ENCODE data around the gene ZNF239. TPM values are rescaled to one million over a fixed set of nuclear protein-coding genes. Genes with fewer than 3 reads are reported as not detected.

The ZNF239 gene
- total RNA-seq, 1 experiment from 2014 or later = 7.7 TPM

DNA sequence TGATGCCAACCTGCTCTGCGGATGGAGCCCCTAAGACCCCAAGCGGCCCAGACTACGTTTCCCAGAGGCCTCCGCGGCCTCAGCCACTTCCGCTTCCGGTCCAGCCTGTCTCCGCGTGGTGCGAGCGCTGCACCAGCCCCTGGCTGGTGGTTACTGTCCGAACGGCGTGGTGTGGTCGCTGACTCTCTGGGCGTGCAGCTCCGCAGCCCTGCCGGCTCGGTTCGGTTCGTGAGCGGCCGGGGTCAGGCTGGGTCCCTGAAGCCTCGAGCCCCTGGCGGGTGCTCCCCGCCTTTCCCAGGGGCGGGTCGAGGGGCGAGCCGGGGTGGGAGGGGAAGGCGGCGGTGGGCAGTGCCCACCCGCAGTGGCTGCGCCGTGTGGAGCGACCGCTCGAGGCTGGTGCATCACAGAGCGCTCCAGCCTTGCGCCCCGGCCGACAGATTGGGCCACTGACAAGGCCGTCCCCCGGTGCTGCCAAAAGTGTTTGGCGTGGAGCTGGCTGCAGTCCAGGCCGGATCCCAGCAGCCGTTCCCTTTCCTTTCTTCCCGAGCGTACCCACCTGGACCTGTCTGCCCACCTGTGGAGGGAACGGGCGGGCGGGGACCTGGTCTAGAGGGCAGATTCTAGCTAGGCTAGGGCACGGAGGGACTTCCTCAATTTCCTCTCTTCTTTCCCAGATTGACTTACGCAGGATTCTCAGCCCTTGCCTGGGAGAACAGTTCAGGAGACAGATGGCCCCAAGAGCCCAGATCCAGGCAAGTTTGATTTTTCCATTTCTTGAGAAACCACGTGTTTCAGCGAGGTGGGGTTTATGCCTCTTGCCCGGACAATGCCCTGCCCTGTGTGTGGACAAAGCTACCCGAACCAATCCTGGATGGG lies 32.1 kb upstream of the ZNF239 start, which contains the start of gene ZNF485 (continued):
- TF ChIP-seq, protein P1, sequence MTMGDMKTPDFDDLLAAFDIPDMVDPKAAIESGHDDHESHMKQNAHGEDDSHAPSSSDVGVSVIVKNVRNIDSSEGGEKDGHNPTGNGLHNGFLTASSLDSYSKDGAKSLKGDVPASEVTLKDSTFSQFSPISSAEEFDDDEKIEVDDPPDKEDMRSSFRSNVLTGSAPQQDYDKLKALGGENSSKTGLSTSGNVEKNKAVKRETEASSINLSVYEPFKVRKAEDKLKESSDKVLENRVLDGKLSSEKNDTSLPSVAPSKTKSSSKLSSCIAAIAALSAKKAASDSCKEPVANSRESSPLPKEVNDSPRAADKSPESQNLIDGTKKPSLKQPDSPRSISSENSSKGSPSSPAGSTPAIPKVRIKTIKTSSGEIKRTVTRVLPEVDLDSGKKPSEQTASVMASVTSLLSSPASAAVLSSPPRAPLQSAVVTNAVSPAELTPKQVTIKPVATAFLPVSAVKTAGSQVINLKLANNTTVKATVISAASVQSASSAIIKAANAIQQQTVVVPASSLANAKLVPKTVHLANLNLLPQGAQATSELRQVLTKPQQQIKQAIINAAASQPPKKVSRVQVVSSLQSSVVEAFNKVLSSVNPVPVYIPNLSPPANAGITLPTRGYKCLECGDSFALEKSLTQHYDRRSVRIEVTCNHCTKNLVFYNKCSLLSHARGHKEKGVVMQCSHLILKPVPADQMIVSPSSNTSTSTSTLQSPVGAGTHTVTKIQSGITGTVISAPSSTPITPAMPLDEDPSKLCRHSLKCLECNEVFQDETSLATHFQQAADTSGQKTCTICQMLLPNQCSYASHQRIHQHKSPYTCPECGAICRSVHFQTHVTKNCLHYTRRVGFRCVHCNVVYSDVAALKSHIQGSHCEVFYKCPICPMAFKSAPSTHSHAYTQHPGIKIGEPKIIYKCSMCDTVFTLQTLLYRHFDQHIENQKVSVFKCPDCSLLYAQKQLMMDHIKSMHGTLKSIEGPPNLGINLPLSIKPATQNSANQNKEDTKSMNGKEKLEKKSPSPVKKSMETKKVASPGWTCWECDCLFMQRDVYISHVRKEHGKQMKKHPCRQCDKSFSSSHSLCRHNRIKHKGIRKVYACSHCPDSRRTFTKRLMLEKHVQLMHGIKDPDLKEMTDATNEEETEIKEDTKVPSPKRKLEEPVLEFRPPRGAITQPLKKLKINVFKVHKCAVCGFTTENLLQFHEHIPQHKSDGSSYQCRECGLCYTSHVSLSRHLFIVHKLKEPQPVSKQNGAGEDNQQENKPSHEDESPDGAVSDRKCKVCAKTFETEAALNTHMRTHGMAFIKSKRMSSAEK (CRISPR knock-in tag; IDR thresholded peaks at IDR 0.05; ENCODE audit: borderline replicate concordance) = no peak
- TF ChIP-seq, protein P2, sequence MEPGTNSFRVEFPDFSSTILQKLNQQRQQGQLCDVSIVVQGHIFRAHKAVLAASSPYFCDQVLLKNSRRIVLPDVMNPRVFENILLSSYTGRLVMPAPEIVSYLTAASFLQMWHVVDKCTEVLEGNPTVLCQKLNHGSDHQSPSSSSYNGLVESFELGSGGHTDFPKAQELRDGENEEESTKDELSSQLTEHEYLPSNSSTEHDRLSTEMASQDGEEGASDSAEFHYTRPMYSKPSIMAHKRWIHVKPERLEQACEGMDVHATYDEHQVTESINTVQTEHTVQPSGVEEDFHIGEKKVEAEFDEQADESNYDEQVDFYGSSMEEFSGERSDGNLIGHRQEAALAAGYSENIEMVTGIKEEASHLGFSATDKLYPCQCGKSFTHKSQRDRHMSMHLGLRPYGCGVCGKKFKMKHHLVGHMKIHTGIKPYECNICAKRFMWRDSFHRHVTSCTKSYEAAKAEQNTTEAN (CRISPR knock-in tag; IDR thresholded peaks at IDR 0.05) = peak; percentile 81; the same call in 1 of the 2 replicates
- no peak for TF ChIP-seq EMX1 (CRISPR knock-in tag; IDR thresholded peaks at IDR 0.05)
- no peak for TF ChIP-seq RELA (CRISPR knock-in tag; IDR thresholded peaks at IDR 0.05; ENCODE audit: borderline replicate concordance)
- TF ChIP-seq, protein P3, sequence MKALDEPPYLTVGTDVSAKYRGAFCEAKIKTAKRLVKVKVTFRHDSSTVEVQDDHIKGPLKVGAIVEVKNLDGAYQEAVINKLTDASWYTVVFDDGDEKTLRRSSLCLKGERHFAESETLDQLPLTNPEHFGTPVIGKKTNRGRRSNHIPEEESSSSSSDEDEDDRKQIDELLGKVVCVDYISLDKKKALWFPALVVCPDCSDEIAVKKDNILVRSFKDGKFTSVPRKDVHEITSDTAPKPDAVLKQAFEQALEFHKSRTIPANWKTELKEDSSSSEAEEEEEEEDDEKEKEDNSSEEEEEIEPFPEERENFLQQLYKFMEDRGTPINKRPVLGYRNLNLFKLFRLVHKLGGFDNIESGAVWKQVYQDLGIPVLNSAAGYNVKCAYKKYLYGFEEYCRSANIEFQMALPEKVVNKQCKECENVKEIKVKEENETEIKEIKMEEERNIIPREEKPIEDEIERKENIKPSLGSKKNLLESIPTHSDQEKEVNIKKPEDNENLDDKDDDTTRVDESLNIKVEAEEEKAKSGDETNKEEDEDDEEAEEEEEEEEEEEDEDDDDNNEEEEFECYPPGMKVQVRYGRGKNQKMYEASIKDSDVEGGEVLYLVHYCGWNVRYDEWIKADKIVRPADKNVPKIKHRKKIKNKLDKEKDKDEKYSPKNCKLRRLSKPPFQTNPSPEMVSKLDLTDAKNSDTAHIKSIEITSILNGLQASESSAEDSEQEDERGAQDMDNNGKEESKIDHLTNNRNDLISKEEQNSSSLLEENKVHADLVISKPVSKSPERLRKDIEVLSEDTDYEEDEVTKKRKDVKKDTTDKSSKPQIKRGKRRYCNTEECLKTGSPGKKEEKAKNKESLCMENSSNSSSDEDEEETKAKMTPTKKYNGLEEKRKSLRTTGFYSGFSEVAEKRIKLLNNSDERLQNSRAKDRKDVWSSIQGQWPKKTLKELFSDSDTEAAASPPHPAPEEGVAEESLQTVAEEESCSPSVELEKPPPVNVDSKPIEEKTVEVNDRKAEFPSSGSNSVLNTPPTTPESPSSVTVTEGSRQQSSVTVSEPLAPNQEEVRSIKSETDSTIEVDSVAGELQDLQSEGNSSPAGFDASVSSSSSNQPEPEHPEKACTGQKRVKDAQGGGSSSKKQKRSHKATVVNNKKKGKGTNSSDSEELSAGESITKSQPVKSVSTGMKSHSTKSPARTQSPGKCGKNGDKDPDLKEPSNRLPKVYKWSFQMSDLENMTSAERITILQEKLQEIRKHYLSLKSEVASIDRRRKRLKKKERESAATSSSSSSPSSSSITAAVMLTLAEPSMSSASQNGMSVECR (CRISPR knock-in tag; IDR thresholded peaks at IDR 0.05; ENCODE audit: borderline replicate concordance) = peak; percentile 89
- no peak for TF ChIP-seq ELF4 (CRISPR knock-in tag; IDR thresholded peaks at IDR 0.05; ENCODE audit: low read depth)
- 0 out of 2 replicates have a peak, but pooled peaks have one; percentile 32 for TF ChIP-seq IRF2 (CRISPR knock-in tag; IDR thresholded peaks at IDR 0.05; ENCODE audit: borderline replicate concordance, low read depth)
- no peak for TF ChIP-seq ZNF219 (CRISPR knock-in tag; IDR thresholded peaks at IDR 0.05; ENCODE audit: borderline replicate concordance)
- TF ChIP-seq ATF1 (CRISPR knock-in tag; IDR thresholded peaks at IDR 0.05) = no peak
- peak; percentile 91 for TF ChIP-seq FOXP1 (CRISPR knock-in tag; IDR thresholded peaks at IDR 0.05; ENCODE audit: borderline replicate concordance)
- TF ChIP-seq SMAD4 (CRISPR knock-in tag; IDR thresholded peaks at IDR 0.05) = 0 out of 2 replicates have a peak, but pooled peaks have one; percentile 42
- 0 out of 2 replicates have a peak, but pooled peaks have one; percentile 29 for TF ChIP-seq ETV6 (CRISPR knock-in tag; IDR thresholded peaks at IDR 0.05)
- no peak for TF ChIP-seq TP53 (CRISPR knock-in tag; IDR thresholded peaks at IDR 0.05)
- TF ChIP-seq, protein P4, sequence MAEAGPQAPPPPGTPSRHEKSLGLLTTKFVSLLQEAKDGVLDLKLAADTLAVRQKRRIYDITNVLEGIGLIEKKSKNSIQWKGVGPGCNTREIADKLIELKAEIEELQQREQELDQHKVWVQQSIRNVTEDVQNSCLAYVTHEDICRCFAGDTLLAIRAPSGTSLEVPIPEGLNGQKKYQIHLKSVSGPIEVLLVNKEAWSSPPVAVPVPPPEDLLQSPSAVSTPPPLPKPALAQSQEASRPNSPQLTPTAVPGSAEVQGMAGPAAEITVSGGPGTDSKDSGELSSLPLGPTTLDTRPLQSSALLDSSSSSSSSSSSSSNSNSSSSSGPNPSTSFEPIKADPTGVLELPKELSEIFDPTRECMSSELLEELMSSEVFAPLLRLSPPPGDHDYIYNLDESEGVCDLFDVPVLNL (CRISPR knock-in tag; IDR thresholded peaks at IDR 0.05; ENCODE audit: borderline replicate concordance, low read depth) = no peak
- no peak for TF ChIP-seq NR3C1 (CRISPR knock-in tag; conservative IDR thresholded peaks at IDR 0.05; ENCODE audit: low read depth)
- TF ChIP-seq ZNF396 (CRISPR knock-in tag; IDR thresholded peaks at IDR 0.05; ENCODE audit: borderline replicate concordance) = no peak
- TF ChIP-seq PRRX2 (CRISPR knock-in tag; IDR thresholded peaks at IDR 0.05) = no peak
- TF ChIP-seq, protein P5, sequence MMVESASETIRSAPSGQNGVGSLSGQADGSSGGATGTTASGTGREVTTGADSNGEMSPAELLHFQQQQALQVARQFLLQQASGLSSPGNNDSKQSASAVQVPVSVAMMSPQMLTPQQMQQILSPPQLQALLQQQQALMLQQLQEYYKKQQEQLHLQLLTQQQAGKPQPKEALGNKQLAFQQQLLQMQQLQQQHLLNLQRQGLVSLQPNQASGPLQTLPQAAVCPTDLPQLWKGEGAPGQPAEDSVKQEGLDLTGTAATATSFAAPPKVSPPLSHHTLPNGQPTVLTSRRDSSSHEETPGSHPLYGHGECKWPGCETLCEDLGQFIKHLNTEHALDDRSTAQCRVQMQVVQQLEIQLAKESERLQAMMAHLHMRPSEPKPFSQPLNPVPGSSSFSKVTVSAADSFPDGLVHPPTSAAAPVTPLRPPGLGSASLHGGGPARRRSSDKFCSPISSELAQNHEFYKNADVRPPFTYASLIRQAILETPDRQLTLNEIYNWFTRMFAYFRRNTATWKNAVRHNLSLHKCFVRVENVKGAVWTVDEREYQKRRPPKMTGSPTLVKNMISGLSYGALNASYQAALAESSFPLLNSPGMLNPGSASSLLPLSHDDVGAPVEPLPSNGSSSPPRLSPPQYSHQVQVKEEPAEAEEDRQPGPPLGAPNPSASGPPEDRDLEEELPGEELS (CRISPR knock-in tag; IDR thresholded peaks at IDR 0.05) = peak; percentile 68; the same call in 1 of the 2 replicates
- TF ChIP-seq, protein P6, sequence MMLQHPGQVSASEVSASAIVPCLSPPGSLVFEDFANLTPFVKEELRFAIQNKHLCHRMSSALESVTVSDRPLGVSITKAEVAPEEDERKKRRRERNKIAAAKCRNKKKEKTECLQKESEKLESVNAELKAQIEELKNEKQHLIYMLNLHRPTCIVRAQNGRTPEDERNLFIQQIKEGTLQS (CRISPR knock-in tag; conservative IDR thresholded peaks at IDR 0.05) = 0 out of 2 replicates have a peak, but pooled peaks have one; percentile 13
- TF ChIP-seq, protein P7, sequence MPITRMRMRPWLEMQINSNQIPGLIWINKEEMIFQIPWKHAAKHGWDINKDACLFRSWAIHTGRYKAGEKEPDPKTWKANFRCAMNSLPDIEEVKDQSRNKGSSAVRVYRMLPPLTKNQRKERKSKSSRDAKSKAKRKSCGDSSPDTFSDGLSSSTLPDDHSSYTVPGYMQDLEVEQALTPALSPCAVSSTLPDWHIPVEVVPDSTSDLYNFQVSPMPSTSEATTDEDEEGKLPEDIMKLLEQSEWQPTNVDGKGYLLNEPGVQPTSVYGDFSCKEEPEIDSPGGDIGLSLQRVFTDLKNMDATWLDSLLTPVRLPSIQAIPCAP (CRISPR knock-in tag; IDR thresholded peaks at IDR 0.05) = peak; percentile 72; the same call in 1 of the 2 replicates
- peak; percentile 48; the same call in 1 of the 2 replicates for TF ChIP-seq FOXK1 (CRISPR knock-in tag; IDR thresholded peaks at IDR 0.05)

All from WTC11 (cell line).